Activated CD4-positive, alpha-beta T cell treated with anti-CD3 and anti-CD28 coated beads, Interleukin-2, amount 50 U/mL, for 1 hour (primary cell): ENCODE data around the gene TFCP2L1.
"Not testable (repeated sequence)": the region's sequence is repeated elsewhere in the genome, so short reads cannot be mapped to it uniquely, and the experiment has no call there.

Experiments used
- DNase-seq: peaks from one replicate; pipeline ENCODE4 v3.0.0-alpha.2; 2020

The TFCP2L1 gene

GRCh38 chr2:121284463-121285449 lies at the start of gene TFCP2L1:
Gene TFCP2L1 (minus strand): TSS chr2:121285202. CDS start chr2:121285109, 93 bp downstream.
- no peak for DNase-seq

- no peak for DNase-seq
Measured at GRCh38 chr2:121333834-121334558, 49.0 kb upstream of the TFCP2L1 start.

DNA sequence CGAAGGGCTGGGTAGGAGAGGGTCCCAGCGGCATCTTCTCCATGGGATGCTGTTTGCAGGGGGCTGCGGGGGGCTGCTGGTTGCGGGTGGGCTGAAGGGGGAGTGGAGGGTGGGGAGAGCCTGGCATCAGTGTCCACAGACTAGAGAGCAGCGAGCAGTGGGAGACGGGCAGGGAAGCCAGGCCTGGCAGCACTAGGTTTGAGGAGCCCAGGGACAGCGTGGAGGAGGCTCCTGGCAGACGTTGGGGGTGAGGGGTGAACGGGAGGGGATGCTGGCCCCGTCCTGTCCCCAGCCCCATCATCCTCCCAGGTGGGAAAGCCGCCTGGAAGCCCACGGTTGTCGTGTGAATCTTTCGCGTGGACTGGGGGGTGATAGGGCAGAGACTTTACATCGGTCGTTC lies 48.2 kb upstream of the TFCP2L1 start:
- no peak for DNase-seq

- not testable (repeated sequence) for DNase-seq
Measured at GRCh38 chr2:121331324-121331723, 46.3 kb upstream of the TFCP2L1 start.

- DNase-seq: no peak
Measured at GRCh38 chr2:121330921-121331320, 45.9 kb upstream of the TFCP2L1 start.

DNA sequence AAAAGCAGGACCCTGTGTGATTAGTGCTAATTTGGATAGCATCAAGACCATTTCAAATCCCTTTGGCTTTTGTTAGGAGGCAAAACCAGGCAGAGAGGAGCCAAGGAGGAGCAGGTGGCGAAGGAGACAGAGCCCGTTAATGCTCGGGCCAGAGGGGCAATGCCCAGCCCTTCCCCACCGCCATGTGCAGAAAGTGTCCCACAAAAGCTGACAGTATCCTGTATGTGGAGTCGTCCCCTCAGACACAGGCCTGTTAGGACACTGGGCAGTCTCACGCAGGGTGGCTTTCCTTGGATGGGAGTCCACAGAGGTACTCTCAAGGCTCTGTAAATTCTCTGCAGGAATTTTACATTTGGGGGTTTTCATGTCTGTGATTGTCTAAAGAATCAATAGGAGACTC lies 44.8 kb upstream of the TFCP2L1 start:
- no peak for DNase-seq

- no peak for DNase-seq
Measured at GRCh38 chr2:121326628-121327027, 41.6 kb upstream of the TFCP2L1 start.

DNA sequence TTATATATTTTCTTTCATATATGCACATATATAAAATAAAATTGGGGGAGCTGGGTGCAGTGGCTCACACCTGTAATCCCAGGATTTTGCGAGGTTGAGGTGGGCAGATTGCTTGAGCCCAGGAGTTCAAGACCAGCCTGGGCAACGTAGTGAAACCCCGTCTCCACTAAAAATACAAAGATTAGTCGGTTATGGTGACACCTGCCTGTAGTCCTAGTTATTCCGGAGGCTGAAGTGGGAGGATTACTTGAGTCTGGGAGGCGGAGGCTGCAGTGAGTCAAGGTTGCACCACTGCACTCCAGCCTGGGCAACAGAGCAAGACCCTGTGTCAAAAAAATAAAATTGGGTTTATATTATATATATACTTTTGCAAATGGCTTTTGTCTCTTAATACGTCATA lies 39.6 kb upstream of the TFCP2L1 start:
- no peak for DNase-seq

DNA sequence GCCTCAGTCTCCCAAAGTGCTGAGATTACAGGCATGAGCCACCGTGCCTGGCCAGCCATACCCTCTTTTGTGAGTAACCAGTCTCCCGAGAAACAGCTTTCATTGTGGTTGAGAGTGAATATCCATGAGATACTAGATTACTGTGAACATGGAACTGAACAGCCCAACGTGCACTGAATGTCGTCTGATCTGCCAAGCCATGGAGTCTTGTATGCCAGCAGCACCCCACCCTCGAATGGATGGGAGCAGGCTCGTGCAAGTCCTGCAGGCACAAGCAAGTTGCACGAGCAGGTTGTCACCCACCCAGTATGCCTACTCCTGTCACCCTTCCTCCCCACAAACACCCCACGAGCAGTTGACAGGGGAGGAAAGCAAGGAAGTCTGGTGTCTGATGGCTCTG lies 36.5 kb upstream of the TFCP2L1 start:
- no peak for DNase-seq

DNA sequence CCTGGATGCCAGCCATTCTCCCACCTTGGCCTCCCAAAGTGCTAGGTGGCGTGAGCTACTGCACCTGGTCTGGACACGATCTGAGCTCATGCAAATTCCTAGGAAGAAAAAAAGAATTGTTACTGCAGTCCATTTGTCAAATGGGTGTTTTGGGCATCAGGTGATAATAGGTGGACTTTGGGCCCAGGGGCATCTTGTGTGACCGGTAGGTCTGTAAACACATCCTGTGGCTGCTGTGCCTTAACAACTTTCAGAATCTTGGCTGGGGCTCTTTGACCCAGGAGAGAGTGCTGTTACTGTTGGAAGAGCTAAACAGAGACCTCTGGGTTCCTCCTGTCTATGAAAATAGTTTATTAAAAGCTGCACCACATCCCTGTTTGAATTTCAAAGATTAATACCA lies 34.9 kb upstream of the TFCP2L1 start:
- no peak for DNase-seq

- DNase-seq: no peak
Measured at GRCh38 chr2:121316986-121317385, 32.0 kb upstream of the TFCP2L1 start.

- DNase-seq: not testable (repeated sequence)
Measured at GRCh38 chr2:121313701-121314100, 28.7 kb upstream of the TFCP2L1 start.

DNA sequence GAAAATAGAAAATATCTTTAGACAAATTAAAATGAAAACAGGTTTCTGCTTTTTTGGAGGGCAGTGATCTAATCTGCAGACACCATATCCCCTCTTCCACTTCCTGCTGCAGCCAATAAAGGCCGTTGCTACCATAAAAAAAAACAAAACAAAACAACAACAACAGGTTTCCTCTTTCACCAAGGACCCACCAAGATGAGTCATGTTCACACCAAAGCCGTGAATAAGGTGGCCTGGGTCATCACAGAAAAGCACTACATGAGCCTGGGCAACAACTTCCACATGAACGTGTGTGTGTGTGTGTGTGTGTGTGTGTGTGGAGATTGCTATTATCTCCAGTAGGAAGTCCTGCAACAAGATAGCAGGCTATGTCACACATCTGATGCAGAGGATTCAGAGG lies 24.8 kb upstream of the TFCP2L1 start:
- DNase-seq: no peak

GRCh38 chr2:121309323-121309722 lies 24.3 kb upstream of the TFCP2L1 start:
- no peak for DNase-seq

- no peak for DNase-seq
Measured at GRCh38 chr2:121307048-121307447, 22.0 kb upstream of the TFCP2L1 start.

GRCh38 chr2:121304941-121305340 lies 19.9 kb upstream of the TFCP2L1 start:
- DNase-seq: no peak

DNA sequence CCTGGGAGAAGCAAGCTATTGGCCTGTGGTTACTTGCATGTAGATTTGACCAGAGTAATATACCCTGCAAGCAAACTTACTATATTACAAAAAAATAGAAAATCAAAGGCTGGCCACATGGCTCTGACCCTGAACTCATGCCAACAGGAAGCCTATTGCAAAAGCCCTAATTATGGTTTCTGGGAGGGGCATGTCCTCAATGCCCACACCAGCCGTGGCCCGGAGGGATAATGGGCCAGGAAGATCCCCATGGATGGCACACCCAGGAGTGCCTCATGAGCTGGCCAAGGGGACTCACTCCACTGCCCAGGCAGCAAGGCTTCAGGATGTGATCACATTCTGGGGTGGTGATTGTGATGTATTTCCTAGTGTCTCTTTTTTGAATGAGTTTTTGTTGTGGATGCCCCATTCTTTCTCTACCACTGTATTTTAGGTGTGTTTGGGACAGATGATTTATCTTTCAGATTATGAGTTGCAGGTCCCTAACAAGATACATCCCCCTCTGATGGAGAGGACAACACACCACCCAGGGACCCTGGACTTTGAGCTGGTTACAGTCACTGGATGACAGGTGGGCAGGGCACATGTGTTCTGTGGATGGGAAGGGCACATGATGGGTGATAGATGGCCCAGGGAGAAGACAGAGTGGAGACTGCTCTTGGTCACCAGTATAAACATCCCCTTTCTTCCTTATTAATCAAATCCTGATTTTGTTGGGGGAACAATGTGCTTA lies 18.7 kb upstream of the TFCP2L1 start:
- no peak for DNase-seq

DNA sequence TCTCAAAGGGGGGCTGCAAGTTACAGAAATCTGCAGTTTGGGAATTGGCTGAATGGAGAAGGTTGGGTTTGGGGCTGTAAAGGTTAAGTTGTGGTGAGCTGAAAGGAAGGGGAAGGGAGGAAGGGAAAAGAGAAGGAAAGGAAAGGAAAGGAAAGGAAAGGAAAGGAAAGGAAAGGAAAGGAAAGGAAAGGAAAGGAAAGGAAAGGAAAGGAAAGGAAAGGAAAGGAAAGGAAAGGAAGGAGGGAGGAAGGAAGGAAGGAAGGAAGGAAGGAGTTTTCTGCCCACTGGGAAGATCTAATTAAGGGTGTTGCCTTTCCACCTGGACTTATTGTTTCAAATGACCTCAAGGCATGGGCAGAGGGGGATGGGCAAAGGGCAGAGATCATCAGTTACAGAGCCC lies 16.2 kb upstream of the TFCP2L1 start:
- not testable (repeated sequence) for DNase-seq

DNA sequence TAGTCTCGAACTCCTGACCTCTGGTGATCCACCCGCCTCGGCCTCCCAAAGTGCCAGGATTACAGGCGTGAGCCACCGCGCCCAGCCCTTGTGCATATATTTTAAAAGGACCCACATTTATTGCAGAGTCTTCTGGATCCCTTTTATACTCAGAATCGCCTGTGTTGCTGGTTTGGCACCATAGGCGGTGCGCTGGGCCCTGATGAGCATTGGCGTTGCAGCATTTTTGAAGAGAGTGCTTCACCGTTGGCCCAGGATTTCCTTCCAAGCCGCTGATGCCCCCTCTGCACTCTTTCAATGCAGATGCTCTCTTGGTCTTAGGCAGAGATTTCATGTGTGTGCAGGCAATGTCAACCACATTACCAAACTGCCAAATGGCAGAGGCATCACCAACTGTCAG lies 13.5 kb upstream of the TFCP2L1 start:
- no peak for DNase-seq

GRCh38 chr2:121297866-121298265 lies 12.9 kb upstream of the TFCP2L1 start:
- not testable (repeated sequence) for DNase-seq

DNA sequence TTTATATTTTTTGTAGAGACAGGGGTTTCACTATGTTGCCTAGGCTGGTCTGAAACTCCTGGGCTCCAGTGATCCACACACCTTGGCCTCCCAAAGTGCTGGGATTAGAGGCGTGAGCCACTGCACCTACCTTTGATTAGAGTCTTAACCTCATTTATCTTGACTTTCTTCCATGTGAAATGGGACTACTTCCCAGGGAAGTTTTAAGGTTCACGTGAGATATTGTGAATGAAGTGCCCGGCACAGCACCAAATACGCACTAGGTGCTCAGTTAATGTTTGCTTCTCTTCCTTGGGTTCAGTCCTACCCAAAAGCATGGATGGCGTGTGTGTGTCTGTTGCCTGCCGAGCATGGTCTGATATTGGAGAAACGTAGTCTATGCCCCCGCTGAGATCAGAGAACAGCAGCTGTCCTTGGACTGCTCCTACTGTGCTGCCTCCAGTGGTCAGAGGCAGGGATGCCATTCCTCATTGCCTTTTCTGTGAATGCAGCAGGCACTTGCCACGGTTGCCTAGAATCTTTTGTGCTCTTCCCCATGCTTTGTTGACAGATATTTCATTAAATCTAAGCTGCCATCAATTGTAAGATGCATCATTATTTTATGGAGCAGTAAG lies 12.3 kb upstream of the TFCP2L1 start:
- no peak for DNase-seq

- no peak for DNase-seq
Measured at GRCh38 chr2:121295911-121296650, 11.1 kb upstream of the TFCP2L1 start.
